ENCODE data around the gene KIF12. TPM values are rescaled to one million over a fixed set of nuclear protein-coding genes. Genes with fewer than 3 reads are reported as not detected.

KIF12 gene
- total RNA-seq, 1 experiment from 2014 or later = not detected

- CTCF ChIA-PET = no interaction called here
- Histone ChIP-seq H3K36me3 (ENCODE audit: low read depth) (no peaks in the 10 kb centered on the region), H2AFZ (no peak overlapping the region), H3K4me3 (no peak overlapping the region), H3K4me2 (no peak overlapping the region), H3K27ac (no peak overlapping the region), H3K9me3 (ENCODE audit: insufficient read depth, low read depth) (no peaks in the 10 kb centered on the region), H3K9me2 (ENCODE audit: insufficient read depth) (no peaks in the 10 kb centered on the region), H4K20me1 (ENCODE audit: insufficient read depth) (no peaks in the 10 kb centered on the region), H3K79me2 (ENCODE audit: low read depth) (no peaks in the 10 kb centered on the region), H3K4me1 (replicated peaks; ENCODE audit: insufficient read depth) (no peaks in the 10 kb centered on the region), H3K27me3 (ENCODE audit: insufficient read depth, low read depth) (peaks cover 96% of the 10 kb centered on the region), H3F3A (ENCODE audit: insufficient read depth, low read depth) (no peaks in the 10 kb centered on the region)
- DNase-seq = no peak
- no TSS peak for BruUV-seq (replicated peaks)
- intact Hi-C loops (cut with micrococcal nuclease; ENCODE audit: unreplicated experiment) = no loop called here
- POLR2A ChIA-PET (ENCODE audit: unreplicated experiment) = no interaction called here
- TF ChIP-seq CTCF (conservative IDR thresholded peaks at IDR 0.05) (no peak), EZH2 (IDR thresholded peaks at IDR 0.05; ENCODE audit: low read depth) (no peak)
Measured at GRCh38 chr9:114050226-114050568, 48.9 kb downstream of the KIF12 start.

- peaks cover 97% of the 10 kb centered on the region for H3K27me3 ChIP-seq (ENCODE audit: insufficient read depth, low read depth)
- no peaks in the 10 kb centered on the region for H3F3A ChIP-seq (ENCODE audit: insufficient read depth, low read depth)
- H4K20me1 ChIP-seq (ENCODE audit: insufficient read depth) = no peaks in the 10 kb centered on the region
- no peak overlapping the region for H3K4me2 ChIP-seq
- no peak for DNase-seq
- H3K27ac ChIP-seq = no peak overlapping the region
- H3K4me3 ChIP-seq = no peak overlapping the region
- intact Hi-C loops (cut with micrococcal nuclease; ENCODE audit: unreplicated experiment) = no loop called here
- H2AFZ ChIP-seq = no peak overlapping the region
- no peaks in the 10 kb centered on the region for H3K79me2 ChIP-seq (ENCODE audit: low read depth)
- CTCF ChIA-PET = no interaction called here
- no peaks in the 10 kb centered on the region for H3K9me2 ChIP-seq (ENCODE audit: insufficient read depth)
- no peaks in the 10 kb centered on the region for H3K4me1 ChIP-seq (replicated peaks; ENCODE audit: insufficient read depth)
- BruUV-seq (replicated peaks) = no TSS peak
- TF ChIP-seq EZH2 (IDR thresholded peaks at IDR 0.05; ENCODE audit: low read depth) = no peak
- no peak for TF ChIP-seq CTCF (conservative IDR thresholded peaks at IDR 0.05)
- H3K9me3 ChIP-seq (ENCODE audit: insufficient read depth, low read depth) = no peaks in the 10 kb centered on the region
- no peaks in the 10 kb centered on the region for H3K36me3 ChIP-seq (ENCODE audit: low read depth)
- POLR2A ChIA-PET (ENCODE audit: unreplicated experiment) = no interaction called here
Measured at GRCh38 chr9:114049441-114050225, 49.5 kb downstream of the KIF12 start.

- peaks cover 93% of the 10 kb centered on the region for H3K27me3 ChIP-seq (ENCODE audit: insufficient read depth, low read depth)
- no peak overlapping the region for H3K4me2 ChIP-seq
- no TSS peak for BruUV-seq (replicated peaks)
- H3K4me3 ChIP-seq = no peak overlapping the region
- H3K9me3 ChIP-seq (ENCODE audit: insufficient read depth, low read depth) = no peaks in the 10 kb centered on the region
- CTCF ChIA-PET = no interaction called here
- intact Hi-C loops (cut with micrococcal nuclease; ENCODE audit: unreplicated experiment) = no loop called here
- H3F3A ChIP-seq (ENCODE audit: insufficient read depth, low read depth) = no peaks in the 10 kb centered on the region
- no peaks in the 10 kb centered on the region for H3K4me1 ChIP-seq (replicated peaks; ENCODE audit: insufficient read depth)
- H3K79me2 ChIP-seq (ENCODE audit: low read depth) = no peaks in the 10 kb centered on the region
- no peak for DNase-seq
- no peak overlapping the region for H3K27ac ChIP-seq
- H3K9me2 ChIP-seq (ENCODE audit: insufficient read depth) = no peaks in the 10 kb centered on the region
- TF ChIP-seq CTCF (conservative IDR thresholded peaks at IDR 0.05) (no peak), EZH2 (IDR thresholded peaks at IDR 0.05; ENCODE audit: low read depth) (no peak)
- no peaks in the 10 kb centered on the region for H3K36me3 ChIP-seq (ENCODE audit: low read depth)
- H4K20me1 ChIP-seq (ENCODE audit: insufficient read depth) = no peaks in the 10 kb centered on the region
- POLR2A ChIA-PET (ENCODE audit: unreplicated experiment) = no interaction called here
- no peak overlapping the region for H2AFZ ChIP-seq
Measured at GRCh38 chr9:114048533-114049415, 50.3 kb downstream of the KIF12 start.

Data from PC-9 (cell line).